Esophagus muscularis mucosa (tissue), 4 donors: ENCODE results near the gene BTRC.

Experiments used
- EP300 ChIP-seq: sonication (generic); formaldehyde crosslinking; IDR thresholded peaks from one replicate; pipeline ENCODE4 v1.6.1; 2017; ENCODE audit warnings: antibody characterized with exemption
- POLR2A ChIP-seq: fragments of 450-650 bp; IDR thresholded peaks from one replicate; pipeline ENCODE4 v1.6.1; 2017; ENCODE audit warnings: antibody characterized with exemption, moderate library complexity, mild to moderate bottlenecking, low read depth
- TF ChIP-seq, protein P1 (sequence below), 3 experiments: fragments of 200-600 bp in 2 of 3; fragments of 450-650 bp in 1 of 3; sonication (generic) in 2 of 3; IDR thresholded peaks; one replicate each; pipeline ENCODE4 v1.5.1; 2017 to 2019; ENCODE audit warnings: antibody characterized with exemption in 3 of 3, mild to moderate bottlenecking in 2 of 3, moderate library complexity in 1 of 3

DNA sequence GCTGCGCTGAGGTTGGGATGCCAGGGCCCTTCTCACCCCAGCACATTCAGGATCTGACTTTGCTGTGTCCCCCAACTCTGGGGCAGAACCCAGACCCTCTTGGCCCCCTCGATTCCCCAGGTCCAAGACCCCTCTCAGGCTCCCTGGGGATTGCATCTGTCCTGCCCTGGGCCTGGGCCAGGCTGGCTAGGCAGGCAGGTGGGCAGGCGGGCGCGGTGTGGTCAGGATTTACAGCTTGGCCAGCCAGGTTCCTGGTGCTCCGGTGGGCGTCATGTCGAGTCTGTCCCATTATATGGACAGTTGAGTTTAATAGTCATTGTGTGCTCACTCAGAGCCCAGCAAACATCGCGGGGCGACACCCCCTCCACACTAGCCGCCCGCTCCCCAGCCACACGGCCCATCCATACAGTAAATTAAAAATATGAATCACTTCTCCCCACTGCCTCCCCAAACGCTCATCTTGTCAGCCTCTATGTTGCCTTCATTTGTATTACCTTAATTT, 210.6 kb downstream of the BTRC start:
- TF ChIP-seq, protein P1, sequence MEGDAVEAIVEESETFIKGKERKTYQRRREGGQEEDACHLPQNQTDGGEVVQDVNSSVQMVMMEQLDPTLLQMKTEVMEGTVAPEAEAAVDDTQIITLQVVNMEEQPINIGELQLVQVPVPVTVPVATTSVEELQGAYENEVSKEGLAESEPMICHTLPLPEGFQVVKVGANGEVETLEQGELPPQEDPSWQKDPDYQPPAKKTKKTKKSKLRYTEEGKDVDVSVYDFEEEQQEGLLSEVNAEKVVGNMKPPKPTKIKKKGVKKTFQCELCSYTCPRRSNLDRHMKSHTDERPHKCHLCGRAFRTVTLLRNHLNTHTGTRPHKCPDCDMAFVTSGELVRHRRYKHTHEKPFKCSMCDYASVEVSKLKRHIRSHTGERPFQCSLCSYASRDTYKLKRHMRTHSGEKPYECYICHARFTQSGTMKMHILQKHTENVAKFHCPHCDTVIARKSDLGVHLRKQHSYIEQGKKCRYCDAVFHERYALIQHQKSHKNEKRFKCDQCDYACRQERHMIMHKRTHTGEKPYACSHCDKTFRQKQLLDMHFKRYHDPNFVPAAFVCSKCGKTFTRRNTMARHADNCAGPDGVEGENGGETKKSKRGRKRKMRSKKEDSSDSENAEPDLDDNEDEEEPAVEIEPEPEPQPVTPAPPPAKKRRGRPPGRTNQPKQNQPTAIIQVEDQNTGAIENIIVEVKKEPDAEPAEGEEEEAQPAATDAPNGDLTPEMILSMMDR (IDR thresholded peaks at IDR 0.05), result no peak
- no peak for TF ChIP-seq EP300
- no peak for TF ChIP-seq POLR2A
